K562 (cell line): ENCODE data around the gene TNFSF4. TPM values are rescaled to one million over a fixed set of nuclear protein-coding genes. Genes with fewer than 3 reads are reported as not detected.
A peak's percentile ranks its signal among the peaks of the same experiment; 100 is the strongest.

ENCODE experiments used
- ATAC-seq: fragments of 200-7000 bp; cut with Tn5 transposase; 3 replicates; pipeline ENCODE4 v1.9.1; 2020; ENCODE audit warnings: moderate library complexity
- BruUV-seq: library from RNA; stranded (reverse); fragments of 400-500 nt; replicated peaks from 2 replicates; lab custom pipeline; 2021; lab: Mats Ljungman, UMichigan
- CTCF ChIA-PET: fragments of 300-600 bp; formaldehyde crosslinking; extraction: SDS; loops from one replicate; lab custom pipeline; 2021; ENCODE audit warnings: low intra/inter-chr PET ratio; lab: Yijun Ruan, JAX
- POLR2A ChIA-PET: fragments of 300-600, 350-650 bp; sonication (Branson Sonifier 250); formaldehyde crosslinking; extraction: SDS; loops from one replicate; lab custom pipeline; 2021; ENCODE audit warnings: antibody characterized with exemption, inconsistent platforms; lab: Yijun Ruan, JAX
- DNase-seq, 4 experiments: peaks; one replicate each; pipeline versions ENCODE4 v3.0.0 to v3.0.0-alpha.2; 2011 to 2018; ENCODE audit warnings: low spot score in 3 of 4, mixed read lengths in 3 of 4; ENCODE audit errors: extremely low read depth in 1 of 4
- FAIRE-seq: peaks from 2 replicates; lab custom pipeline; 2011; peaks lifted over from hg19 to GRCh38; lab: Jason Lieb, UNC
- H2AFZ ChIP-seq: 2 replicates; pipeline ENCODE4 v1.6.0; 2011; ENCODE audit warnings: low read depth, low read length, control low read depth, inconsistent platforms
- H3K27ac ChIP-seq: fragments of 200-600 bp; 3 replicates; pipeline ENCODE4 v1.8.0; 2011; ENCODE audit warnings: low read depth, mild to moderate bottlenecking, control low read depth, inconsistent platforms, low read length, moderate library complexity, mixed read lengths; ENCODE audit errors: extremely low read depth
- H3K27me3 ChIP-seq, 2 experiments: fragments of 300-600 bp in 1 of 2; 2 replicates in 1 of 2; 3 replicates in 1 of 2; pipeline versions ENCODE4 v1.6.0 to v1.8.0; 2011; ENCODE audit warnings: inconsistent platforms in 2 of 2, low read length in 2 of 2, mild to moderate bottlenecking in 1 of 2, mixed read lengths in 1 of 2, moderate library complexity in 1 of 2; ENCODE audit not compliant: control insufficient read depth in 2 of 2, insufficient read depth in 2 of 2
- H3K36me3 ChIP-seq: fragments of 300-600 bp; 3 replicates; pipeline ENCODE4 v1.8.0; 2011; ENCODE audit warnings: mild to moderate bottlenecking, low read length, inconsistent platforms; ENCODE audit not compliant: control insufficient read depth, insufficient read depth
- H3K4me1 ChIP-seq, 2 experiments: fragments of 200-600 bp in 1 of 2; replicated peaks in 1 of 2; 2 replicates in 1 of 2; 3 replicates in 1 of 2; pipeline versions ENCODE4 v1.5.1 to v1.8.0; 2011; ENCODE audit warnings: inconsistent platforms in 2 of 2, low read length in 2 of 2, mild to moderate bottlenecking in 1 of 2, mixed read lengths in 1 of 2, moderate library complexity in 1 of 2; ENCODE audit not compliant: control insufficient read depth in 2 of 2, insufficient read depth in 2 of 2
- H3K4me2 ChIP-seq: 2 replicates; pipeline ENCODE4 v1.6.1; 2011; ENCODE audit warnings: low read length, control low read depth, inconsistent platforms, mixed read lengths; ENCODE audit not compliant: insufficient read depth
- H3K4me3 ChIP-seq: fragments of 200-600 bp; sonication (generic), shearing (Covaris generic); 2 replicates; pipeline ENCODE4 v1.5.1; 2016; ENCODE audit warnings: control low read depth, inconsistent platforms
- H3K79me2 ChIP-seq: fragments of 200-600 bp; 3 replicates; pipeline ENCODE4 v1.8.0; 2011; ENCODE audit warnings: low read length, inconsistent platforms; ENCODE audit not compliant: control insufficient read depth, insufficient read depth
- H3K9ac ChIP-seq, 2 experiments: 2 replicates each; pipeline versions ENCODE4 v1.6.0 to v1.6.1; 2011; ENCODE audit warnings: low read depth in 2 of 2, low read length in 2 of 2, control low read depth in 1 of 2, inconsistent platforms in 1 of 2, mild to moderate bottlenecking in 1 of 2, mixed read lengths in 1 of 2; ENCODE audit not compliant: insufficient read depth in 1 of 2
- H3K9me1 ChIP-seq: one replicate; pipeline ENCODE4 v1.6.0; 2011; ENCODE audit warnings: inconsistent platforms, mild to moderate bottlenecking, low read length, moderate library complexity; ENCODE audit not compliant: control insufficient read depth, insufficient read depth
- H3K9me3 ChIP-seq: replicated peaks from 2 replicates; pipeline ENCODE4 v1.5.1; 2011; ENCODE audit warnings: low read depth, low read length, inconsistent platforms; ENCODE audit not compliant: control insufficient read depth, insufficient read depth
- H4K20me1 ChIP-seq: replicated peaks from 2 replicates; pipeline ENCODE4 v1.6.1; 2011; ENCODE audit warnings: low read length, inconsistent platforms, mixed read lengths; ENCODE audit not compliant: control insufficient read depth, insufficient read depth
- ATF7 ChIP-seq: fragments of 450-650 bp; IDR thresholded peaks from 2 replicates; pipeline ENCODE4 v1.7.1; 2014; ENCODE audit warnings: mild to moderate bottlenecking, moderate library complexity
- FOSL1 ChIP-seq: fragments of 200-800 bp; sonication (Bioruptor generic); conservative IDR thresholded peaks from 2 replicates; pipeline ENCODE4 v1.6.1; 2016; ENCODE audit warnings: missing genetic modification characterization, missing compliant biosample characterization
- HEY1 ChIP-seq: fragments of 250-450 bp; sonication (Bioruptor Pico); IDR thresholded peaks from 2 replicates; pipeline ENCODE4 v1.5.0; 2020; ENCODE audit warnings: mild to moderate bottlenecking, moderate library complexity, borderline replicate concordance
- KDM1A ChIP-seq, 2 experiments: fragments of 450-650 bp; IDR thresholded peaks; 2 replicates each; pipeline ENCODE4 v1.6.1; 2016; ENCODE audit warnings: mild to moderate bottlenecking in 2 of 2
- WGBS: fragments of 100-300 bp; shearing (Covaris generic); methylation state at CpG from one replicate; pipeline ENCODE4 v1.1.6; 2016; ENCODE audit warnings: low coverage, mixed read lengths; ENCODE audit not compliant: insufficient coverage; ENCODE audit errors: missing lambda C conversion rate; 5-methylcytosine and 5-hydroxymethylcytosine counted together
- in situ Hi-C: fragments of 300-500 bp; cut with MboI; formaldehyde crosslinking; loops from 4 replicates; pipeline ENCODE4 v1.15.0; 2018; ENCODE audit warnings: inconsistent platforms, mixed read lengths
- intact Hi-C: fragments of 100-400 bp; cut with micrococcal nuclease; formaldehyde crosslinking; loops from 2 replicates; pipeline ENCODE4 v1.14.2; 2022
- polyA plus RNA-seq, 8 experiments: library from polyadenylated mRNA; depleted of rRNA in 4 of 8; stranded (reverse) in 5 of 8; unstranded in 3 of 8; fragments of >200 nt; fragmentation: Nextera tagmentation in 2 of 8; fragmentation: Illumina TruSeq in 1 of 8; extraction: Ambion mirVana in 2 of 8; extraction: Trizol in 1 of 8; gene quantifications; 2 replicates each; pipeline versions ENCODE4 v1.2.1 to v1.2.3, GENCODE V29; 2011 to 2014; ENCODE audit warnings: inconsistent platforms in 1 of 8, missing spikeins in 1 of 8
- total RNA-seq, 7 experiments: library from RNA; depleted of rRNA in 6 of 7; stranded (reverse); fragments of >200 nt in 6 of 7; fragmentation: Illumina TruSeq in 2 of 7; extraction: Trizol in 2 of 7; gene quantifications; 2 replicates each; pipeline versions ENCODE4 v1.2.1 to v1.2.3, GENCODE V29; 2011 to 2021; ENCODE audit warnings: low replicate concordance in 1 of 7

Gene TNFSF4
- total and polyA plus RNA-seq, 9 of the 15 experiments (the other 6 are each of a cell fraction or from before 2014, with no cell fraction given): 0.08 to 0.23 (median 0.15) TPM; not detected in 1

DNA sequence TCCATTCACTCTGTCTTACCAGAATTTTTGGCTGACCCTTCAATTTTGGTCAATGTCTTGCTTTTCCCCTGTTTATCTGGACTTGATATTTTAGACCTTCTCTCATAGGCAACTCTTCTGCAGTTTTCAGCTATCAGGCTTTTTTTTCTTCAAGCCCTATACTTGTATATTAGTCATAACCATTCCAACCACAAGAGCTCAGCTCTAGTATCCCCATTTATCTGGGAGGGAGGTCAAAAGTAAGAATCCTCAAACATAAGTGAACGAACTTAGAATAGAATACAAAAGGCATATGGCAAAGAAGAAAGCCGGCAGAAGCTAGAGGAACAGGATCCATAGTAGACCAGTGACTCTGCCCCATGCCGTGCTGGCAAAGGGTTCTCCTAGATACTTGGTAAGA, 45.9 kb upstream of the TNFSF4 start:
- H3K27me3 ChIP-seq: no peaks in the 10 kb centered on the region
- no peak overlapping the region for H3K4me3 ChIP-seq
- DNase-seq (no peak), FAIRE-seq (no peak), ATAC-seq (no peak)
- H3K9me1 ChIP-seq: no peaks in the 10 kb centered on the region
- no TSS peak for BruUV-seq
- intact Hi-C loops (loop anchor here (5.0 to 10.0 kb wide), 2 partner anchors 224 to 822 kb away; partner anchors contain the start of gene PRDX6), in situ Hi-C loops (no loop called here)
- POLR2A ChIA-PET: no interaction called here
- H2AFZ ChIP-seq: no peak overlapping the region; the same call in 1 of the 2 replicates
- 0 out of 2 replicates have a peak, but pooled peaks have one; percentile 16 for TF ChIP-seq FOSL1
- TF ChIP-seq HEY1 (CRISPR knock-in tag): no peak
- no peaks in the 10 kb centered on the region for H3K9me3 ChIP-seq
- H4K20me1 ChIP-seq: no peaks in the 10 kb centered on the region
- H3K27ac ChIP-seq: no peak overlapping the region
- WGBS: 28% methylated on average over 3 of the region's 3 CpGs
- H3K4me1 ChIP-seq: peaks cover 0 to 5% of the 10 kb centered on the region in 2 experiments; a peak in 2 of 5 replicates
- H3K9ac ChIP-seq: no peak overlapping the region
- H3K36me3 ChIP-seq: no peaks in the 10 kb centered on the region
- CTCF ChIA-PET: no interaction called here
- no peak overlapping the region for H3K4me2 ChIP-seq
- H3K79me2 ChIP-seq: no peaks in the 10 kb centered on the region

DNA sequence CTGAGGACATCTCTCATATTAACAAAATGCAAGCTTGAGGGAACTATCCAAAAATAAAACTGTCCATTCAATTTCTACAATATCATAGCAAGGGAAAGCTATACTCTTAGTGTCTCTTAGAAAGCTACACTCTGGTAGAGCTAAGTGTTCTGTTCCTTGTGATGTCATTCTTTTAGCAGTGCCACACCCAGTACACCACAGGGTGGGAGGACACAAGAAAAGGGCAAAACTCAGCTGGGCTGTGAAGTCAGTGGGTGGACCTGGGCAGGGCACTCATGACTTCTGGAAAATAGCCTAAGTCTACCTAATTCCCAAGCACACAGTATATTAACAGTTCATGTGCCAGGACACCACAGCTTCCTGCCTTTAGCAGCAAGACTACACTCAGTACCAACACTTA, 42.2 kb upstream of the TNFSF4 start:
- Histone ChIP-seq H2AFZ (no peak overlapping the region), H3K27ac (no peak overlapping the region), H3K36me3 (no peaks in the 10 kb centered on the region), H3K9ac (no peak overlapping the region), H3K4me2 (no peak overlapping the region), H3K79me2 (no peaks in the 10 kb centered on the region)
- in situ Hi-C loops: no loop called here
- no peak for FAIRE-seq
- TF ChIP-seq KDM1A (IDR thresholded peaks at IDR 0.05) (no peak), ATF7 (peak; percentile 44; the same call in 1 of the 2 replicates)
- TF ChIP-seq, all 486 proteins: peak for 1
- ChIA-PET CTCF (no interaction called here), POLR2A (interaction anchor here (0.9 to 1.0 kb wide), 3 partner anchors 20 to 619 kb away, joined by 3 to 4 read pairs (median 3); partner anchors contain the start of genes PRDX6 and ZBTB37)
- ATAC-seq (peak; percentile 71), DNase-seq (no peak)
- Histone ChIP-seq H3K9me3 (no peaks in the 10 kb centered on the region), H4K20me1 (no peaks in the 10 kb centered on the region), H3K27me3 (no peaks in the 10 kb centered on the region), H3K9me1 (no peaks in the 10 kb centered on the region), H3K4me3 (no peak overlapping the region), H3K4me1 (no peaks in the 10 kb centered on the region; a peak in 1 of 5 replicates)
- BruUV-seq: no TSS peak
- intact Hi-C loops: no loop called here
